ENCODE results near the gene NR4A1.

The NR4A1 gene

GRCh38 chr12:52059582-52060497 lies 8.6 kb downstream of the NR4A1 start:
- Histone ChIP-seq H3K27me3 (ENCODE audit: control insufficient read depth, insufficient read depth, low read length, poor library complexity, severe bottlenecking) (peaks cover 1% of the 10 kb centered on the region), H3K4me3 (ENCODE audit: insufficient read depth, low read depth, low read length) (no peak overlapping the region), H3K9me3 (ENCODE audit: control insufficient read depth, low read length) (no peaks in the 10 kb centered on the region), H3K4me1 (ENCODE audit: control insufficient read depth, insufficient read depth, low read length) (peaks cover 9% of the 10 kb centered on the region), H3K27ac (ENCODE audit: insufficient read depth, low read depth, low read length, poor library complexity, severe bottlenecking) (no peak overlapping the region), H3K36me3 (ENCODE audit: control insufficient read depth, insufficient read depth, low read length) (peaks cover 3% of the 10 kb centered on the region)
- WGBS, 2 experiments, result 85 to 88% methylated on average over 11 of the region's 12 CpGs

GRCh38 chr12:52060498-52061177 lies 9.4 kb downstream of the NR4A1 start:
- H3K4me1 ChIP-seq (ENCODE audit: control insufficient read depth, insufficient read depth, low read length), result peaks cover 9% of the 10 kb centered on the region
- peaks cover 6% of the 10 kb centered on the region for H3K27me3 ChIP-seq (ENCODE audit: control insufficient read depth, insufficient read depth, low read length, poor library complexity, severe bottlenecking)
- H3K36me3 ChIP-seq (ENCODE audit: control insufficient read depth, insufficient read depth, low read length), result peaks cover 3% of the 10 kb centered on the region
- H3K4me3 ChIP-seq (ENCODE audit: insufficient read depth, low read depth, low read length), result no peak overlapping the region
- WGBS, 2 experiments, result 91 to 93% methylated on average over 14 of the region's 14 CpGs
- H3K9me3 ChIP-seq (ENCODE audit: control insufficient read depth, low read length), result no peaks in the 10 kb centered on the region
- no peak overlapping the region for H3K27ac ChIP-seq (ENCODE audit: insufficient read depth, low read depth, low read length, poor library complexity, severe bottlenecking)

- no peaks in the 10 kb centered on the region for H3K9me3 ChIP-seq (ENCODE audit: control insufficient read depth, low read length)
- no peaks in the 10 kb centered on the region for H3K36me3 ChIP-seq (ENCODE audit: control insufficient read depth, insufficient read depth, low read length)
- H3K4me1 ChIP-seq (ENCODE audit: control insufficient read depth, insufficient read depth, low read length), result peaks cover 9% of the 10 kb centered on the region
- H3K27ac ChIP-seq (ENCODE audit: insufficient read depth, low read depth, low read length, poor library complexity, severe bottlenecking), result peak overlapping the region; percentile 74
- H3K27me3 ChIP-seq (ENCODE audit: control insufficient read depth, insufficient read depth, low read length, poor library complexity, severe bottlenecking), result peaks cover 7% of the 10 kb centered on the region
- H3K4me3 ChIP-seq (ENCODE audit: insufficient read depth, low read depth, low read length), result no peak overlapping the region
- 60 to 61% methylated on average over 12 of the region's 12 CpGs for WGBS, 2 experiments
Measured at GRCh38 chr12:52061470-52062166, 10.4 kb downstream of the NR4A1 start.

GRCh38 chr12:52062167-52063081 lies 11.2 kb downstream of the NR4A1 start:
- Histone ChIP-seq H3K27me3 (ENCODE audit: control insufficient read depth, insufficient read depth, low read length, poor library complexity, severe bottlenecking) (peaks cover 15% of the 10 kb centered on the region), H3K4me3 (ENCODE audit: insufficient read depth, low read depth, low read length) (no peak overlapping the region), H3K27ac (ENCODE audit: insufficient read depth, low read depth, low read length, poor library complexity, severe bottlenecking) (peak overlapping the region; percentile 74), H3K36me3 (ENCODE audit: control insufficient read depth, insufficient read depth, low read length) (no peaks in the 10 kb centered on the region), H3K9me3 (ENCODE audit: control insufficient read depth, low read length) (no peaks in the 10 kb centered on the region), H3K4me1 (ENCODE audit: control insufficient read depth, insufficient read depth, low read length) (peaks cover 9% of the 10 kb centered on the region)
- 92 to 93% methylated on average over 6 of the region's 6 CpGs for WGBS, 2 experiments

- Histone ChIP-seq H3K27ac (ENCODE audit: insufficient read depth, low read depth, low read length, poor library complexity, severe bottlenecking) (no peak overlapping the region), H3K4me3 (ENCODE audit: insufficient read depth, low read depth, low read length) (no peak overlapping the region), H3K27me3 (ENCODE audit: control insufficient read depth, insufficient read depth, low read length, poor library complexity, severe bottlenecking) (peaks cover 15% of the 10 kb centered on the region), H3K4me1 (ENCODE audit: control insufficient read depth, insufficient read depth, low read length) (peaks cover 9% of the 10 kb centered on the region), H3K9me3 (ENCODE audit: control insufficient read depth, low read length) (no peaks in the 10 kb centered on the region), H3K36me3 (ENCODE audit: control insufficient read depth, insufficient read depth, low read length) (no peaks in the 10 kb centered on the region)
- 91 to 93% methylated on average over 20 of the region's 20 CpGs for WGBS, 2 experiments
Measured at GRCh38 chr12:52063082-52063924, 12.1 kb downstream of the NR4A1 start.

GRCh38 chr12:52063981-52064649 lies 12.9 kb downstream of the NR4A1 start:
- Histone ChIP-seq H3K9me3 (ENCODE audit: control insufficient read depth, low read length) (no peaks in the 10 kb centered on the region), H3K36me3 (ENCODE audit: control insufficient read depth, insufficient read depth, low read length) (no peaks in the 10 kb centered on the region), H3K27ac (ENCODE audit: insufficient read depth, low read depth, low read length, poor library complexity, severe bottlenecking) (no peak overlapping the region), H3K4me1 (ENCODE audit: control insufficient read depth, insufficient read depth, low read length) (peaks cover 9% of the 10 kb centered on the region), H3K27me3 (ENCODE audit: control insufficient read depth, insufficient read depth, low read length, poor library complexity, severe bottlenecking) (peaks cover 15% of the 10 kb centered on the region), H3K4me3 (ENCODE audit: insufficient read depth, low read depth, low read length) (no peak overlapping the region)
- 84% methylated on average over 12 of the region's 12 CpGs for WGBS, 2 experiments

- 61 to 69% methylated on average over 8 of the region's 8 CpGs for WGBS, 2 experiments
- H3K36me3 ChIP-seq (ENCODE audit: control insufficient read depth, insufficient read depth, low read length), result no peaks in the 10 kb centered on the region
- H3K27ac ChIP-seq (ENCODE audit: insufficient read depth, low read depth, low read length, poor library complexity, severe bottlenecking), result no peak overlapping the region
- peaks cover 15% of the 10 kb centered on the region for H3K27me3 ChIP-seq (ENCODE audit: control insufficient read depth, insufficient read depth, low read length, poor library complexity, severe bottlenecking)
- H3K4me1 ChIP-seq (ENCODE audit: control insufficient read depth, insufficient read depth, low read length), result peaks cover 16% of the 10 kb centered on the region
- H3K4me3 ChIP-seq (ENCODE audit: insufficient read depth, low read depth, low read length), result no peak overlapping the region
- no peaks in the 10 kb centered on the region for H3K9me3 ChIP-seq (ENCODE audit: control insufficient read depth, low read length)
Measured at GRCh38 chr12:52066346-52067080, 15.3 kb downstream of the NR4A1 start.

GRCh38 chr12:52067081-52067374 lies 15.8 kb downstream of the NR4A1 start:
- 85% methylated on average over 3 of the region's 3 CpGs for WGBS, 2 experiments
- H3K4me3 ChIP-seq (ENCODE audit: insufficient read depth, low read depth, low read length), result no peak overlapping the region

More at GRCh38 chr12:52067081-52067374, 15.8 kb downstream of the NR4A1 start:
- H3K27me3 ChIP-seq (ENCODE audit: control insufficient read depth, insufficient read depth, low read length, poor library complexity, severe bottlenecking), result peaks cover 15% of the 10 kb centered on the region
- H3K36me3 ChIP-seq (ENCODE audit: control insufficient read depth, insufficient read depth, low read length), result no peaks in the 10 kb centered on the region
- no peaks in the 10 kb centered on the region for H3K9me3 ChIP-seq (ENCODE audit: control insufficient read depth, low read length)
- no peak overlapping the region for H3K27ac ChIP-seq (ENCODE audit: insufficient read depth, low read depth, low read length, poor library complexity, severe bottlenecking)
- H3K4me1 ChIP-seq (ENCODE audit: control insufficient read depth, insufficient read depth, low read length), result peaks cover 15% of the 10 kb centered on the region

All from ectodermal cell (in vitro differentiated cells).